Activated CD4-positive, alpha-beta T cell treated with anti-CD3 and anti-CD28 coated beads, Interleukin-2, amount 10 ng/mL, durations not matched to agents 24 days and 14 days (primary cell): ENCODE results near the gene MCHR1. TPM values are rescaled to one million over a fixed set of nuclear protein-coding genes. Genes with fewer than 3 reads are reported as not detected.
A peak's percentile ranks its signal among the peaks of the same experiment; 100 is the strongest.

Experiments
- DNase-seq: peaks from one replicate; pipeline ENCODE4 v3.0.0; 2022
- H3K27ac Mint-ChIP-seq: one replicate; pipeline ENCODE4 v1.8.0; 2022; ENCODE audit warnings: mild to moderate bottlenecking, mixed read lengths
- H3K27me3 Mint-ChIP-seq: one replicate; pipeline ENCODE4 v1.8.0; 2022; ENCODE audit warnings: mixed read lengths
- H3K36me3 Mint-ChIP-seq: one replicate; pipeline ENCODE4 v1.8.0; 2022; ENCODE audit warnings: low read depth, mild to moderate bottlenecking, mixed read lengths
- H3K4me1 Mint-ChIP-seq: one replicate; pipeline ENCODE4 v1.8.0; 2021; ENCODE audit warnings: mixed read lengths
- H3K4me3 Mint-ChIP-seq: one replicate; pipeline ENCODE4 v1.8.0; 2022; ENCODE audit warnings: mild to moderate bottlenecking, moderate library complexity, mixed read lengths
- H3K9me3 Mint-ChIP-seq: one replicate; pipeline ENCODE4 v1.8.0; 2021; ENCODE audit warnings: mixed read lengths
- intact Hi-C: fragments of 100-400 bp; cut with micrococcal nuclease; formaldehyde crosslinking; loops from one replicate; pipeline ENCODE4 v1.15.1; 2023
- total RNA-seq: library from RNA; stranded (reverse); gene quantifications from 2 replicates; pipeline ENCODE4 v1.2.3, GENCODE V29; 2022

MCHR1 gene, protein sequence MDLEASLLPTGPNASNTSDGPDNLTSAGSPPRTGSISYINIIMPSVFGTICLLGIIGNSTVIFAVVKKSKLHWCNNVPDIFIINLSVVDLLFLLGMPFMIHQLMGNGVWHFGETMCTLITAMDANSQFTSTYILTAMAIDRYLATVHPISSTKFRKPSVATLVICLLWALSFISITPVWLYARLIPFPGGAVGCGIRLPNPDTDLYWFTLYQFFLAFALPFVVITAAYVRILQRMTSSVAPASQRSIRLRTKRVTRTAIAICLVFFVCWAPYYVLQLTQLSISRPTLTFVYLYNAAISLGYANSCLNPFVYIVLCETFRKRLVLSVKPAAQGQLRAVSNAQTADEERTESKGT
- not detected in 2 replicates for total RNA-seq

GRCh38 chr22:40679249-40679963, at the start of gene MCHR1:
TSS of gene MCHR1 (plus strand) at chr22:40679484. CDS start at chr22:40679653, 169 bp downstream.
- H3K36me3 Mint-ChIP-seq = no peaks in the 10 kb centered on the region
- DNase-seq = no peak
- H3K4me1 Mint-ChIP-seq = peaks cover 19% of the 10 kb centered on the region
- H3K27me3 Mint-ChIP-seq = peaks cover 9% of the 10 kb centered on the region
- no peak within 1 kb of the TSS for H3K27ac Mint-ChIP-seq
- intact Hi-C loops = no loop called here
- no peaks in the 10 kb centered on the region for H3K9me3 Mint-ChIP-seq
- H3K4me3 Mint-ChIP-seq = no peak within 1 kb of the TSS

DNA sequence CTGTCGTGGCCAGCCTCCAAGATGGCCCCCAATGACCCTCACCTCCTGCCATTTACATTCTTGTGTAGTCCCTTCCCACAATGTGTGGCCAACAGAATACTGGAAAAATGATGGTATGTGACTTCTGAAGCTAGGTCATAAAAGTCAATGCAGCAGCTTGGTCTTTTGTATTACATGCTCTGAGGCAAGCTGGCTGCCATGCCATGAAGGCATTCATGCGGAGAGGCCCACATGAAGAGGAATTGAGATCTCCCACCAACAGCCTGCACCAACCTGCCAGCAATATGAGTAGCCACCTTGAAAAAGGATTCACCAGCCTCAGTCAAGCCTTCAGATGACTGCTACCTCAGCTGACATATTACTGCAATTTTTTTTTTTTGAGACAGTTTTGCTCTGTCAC, 47.4 kb upstream of the MCHR1 start:
- H3K9me3 Mint-ChIP-seq = no peaks in the 10 kb centered on the region
- H3K27ac Mint-ChIP-seq = no peak overlapping the region
- intact Hi-C loops = no loop called here
- no peaks in the 10 kb centered on the region for H3K27me3 Mint-ChIP-seq
- DNase-seq = no peak
- peaks cover 6% of the 10 kb centered on the region for H3K36me3 Mint-ChIP-seq
- no peak overlapping the region for H3K4me3 Mint-ChIP-seq
- peaks cover 43% of the 10 kb centered on the region for H3K4me1 Mint-ChIP-seq

GRCh38 chr22:40633036-40633435, 46.2 kb upstream of the MCHR1 start:
- H3K9me3 Mint-ChIP-seq = no peaks in the 10 kb centered on the region
- intact Hi-C loops = no loop called here
- peaks cover 47% of the 10 kb centered on the region for H3K4me1 Mint-ChIP-seq
- no peak overlapping the region for H3K27ac Mint-ChIP-seq
- H3K4me3 Mint-ChIP-seq = no peak overlapping the region
- DNase-seq = no peak
- no peaks in the 10 kb centered on the region for H3K27me3 Mint-ChIP-seq
- peaks cover 6% of the 10 kb centered on the region for H3K36me3 Mint-ChIP-seq

- Mint-ChIP-seq H3K4me1 (peaks cover 38% of the 10 kb centered on the region), H3K4me3 (peak overlapping the region; percentile 91), H3K36me3 (peaks cover 6% of the 10 kb centered on the region), H3K27ac (no peak overlapping the region), H3K27me3 (no peaks in the 10 kb centered on the region), H3K9me3 (no peaks in the 10 kb centered on the region)
- intact Hi-C loops = no loop called here
- no peak for DNase-seq
These were observed 45.0 kb upstream of the MCHR1 start for GRCh38 chr22:40634119-40634903.

GRCh38 chr22:40635043-40635939, 44.0 kb upstream of the MCHR1 start:
- H3K9me3 Mint-ChIP-seq = no peaks in the 10 kb centered on the region
- H3K4me3 Mint-ChIP-seq = peak overlapping the region; percentile 91
- H3K27ac Mint-ChIP-seq = peak overlapping the region; percentile 75
- intact Hi-C loops = loop anchor here (5.0 kb wide), 2 partner anchors 457 to 812 kb away; partner anchors contain the start of genes EP300 and TOB2
- peaks cover 38% of the 10 kb centered on the region for H3K4me1 Mint-ChIP-seq
- DNase-seq = no peak
- peaks cover 5% of the 10 kb centered on the region for H3K36me3 Mint-ChIP-seq
- no peaks in the 10 kb centered on the region for H3K27me3 Mint-ChIP-seq

DNA sequence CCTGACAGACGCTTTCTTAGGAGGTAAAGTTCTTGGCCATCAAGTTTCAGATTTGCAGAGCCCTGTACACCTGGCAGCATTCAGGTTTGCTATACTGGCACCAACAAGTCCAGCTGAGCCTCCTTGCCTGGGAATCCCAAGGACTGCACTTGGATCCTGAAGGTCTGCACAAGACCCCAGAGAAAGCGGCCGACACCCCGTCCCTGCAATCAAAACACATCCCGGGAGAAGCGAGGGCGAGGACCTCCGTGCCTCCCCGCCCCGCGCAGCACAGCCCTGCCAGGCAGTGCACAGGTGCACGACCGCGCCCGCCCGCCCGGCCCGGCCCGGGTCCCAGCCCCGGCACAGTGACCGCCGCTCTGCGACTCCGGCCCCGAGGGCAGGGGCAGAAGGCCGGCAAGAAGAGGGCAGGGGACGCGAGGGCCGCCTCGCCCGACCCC, 43.3 kb upstream of the MCHR1 start:
- peaks cover 5% of the 10 kb centered on the region for H3K36me3 Mint-ChIP-seq
- H3K4me1 Mint-ChIP-seq = peaks cover 36% of the 10 kb centered on the region
- no peaks in the 10 kb centered on the region for H3K9me3 Mint-ChIP-seq
- H3K27me3 Mint-ChIP-seq = no peaks in the 10 kb centered on the region
- no peak for DNase-seq
- peak overlapping the region; percentile 91 for H3K4me3 Mint-ChIP-seq
- intact Hi-C loops = loop anchor here (1.0 to 5.0 kb wide), 6 partner anchors 53 to 811 kb away; partner anchors contain the start of genes EP300, ST13 and TOB2
- H3K27ac Mint-ChIP-seq = peak overlapping the region; percentile 75

DNA sequence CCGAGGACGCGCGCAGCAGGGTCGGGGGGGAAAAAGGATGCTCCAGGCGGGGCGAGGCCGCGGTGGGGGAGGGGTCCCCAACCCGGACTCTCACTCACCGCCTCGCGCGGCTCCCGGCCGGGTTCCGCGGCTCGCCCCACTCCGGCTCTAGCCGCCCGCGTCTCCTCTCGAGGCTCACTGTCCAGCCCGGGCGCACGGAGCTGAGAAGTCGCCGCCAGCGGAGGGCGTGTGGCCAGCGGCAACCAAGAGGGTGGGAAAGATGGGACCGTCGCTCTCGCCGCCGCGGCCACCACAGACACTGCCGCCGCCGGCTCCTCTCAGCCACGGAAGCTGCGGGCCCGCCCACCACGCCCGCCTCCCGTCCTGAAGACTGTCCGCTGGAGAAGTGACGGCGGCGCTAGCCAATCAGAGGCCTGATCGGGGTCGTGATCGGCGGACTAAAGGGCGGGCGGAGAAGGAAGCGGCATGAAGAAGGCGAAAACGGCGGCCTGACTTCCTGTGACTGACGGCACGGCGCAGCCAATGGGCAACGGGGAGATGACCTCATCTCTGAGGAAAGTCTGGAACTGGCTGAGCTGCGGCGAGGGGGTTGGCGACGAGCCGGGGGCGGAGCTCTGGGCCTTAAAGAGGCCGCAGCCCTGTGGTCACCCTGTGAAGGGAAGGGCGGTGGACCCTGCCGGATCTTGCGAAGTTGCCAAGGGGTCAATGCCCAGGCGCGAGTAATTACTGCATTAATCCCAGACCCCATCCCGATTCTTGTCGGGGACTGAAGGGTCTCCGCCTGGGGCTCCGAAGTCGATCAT, 42.7 kb upstream of the MCHR1 start, which contains the start of gene MRTFA:
TSS of gene MRTFA (minus strand) at position 340 of the 803 bp plus-strand sequence.
- H3K9me3 Mint-ChIP-seq = no peaks in the 10 kb centered on the region
- DNase-seq = peak; percentile 100
- intact Hi-C loops = loop anchor here (1.0 to 5.0 kb wide), 7 partner anchors 10 to 811 kb away; partner anchors contain the start of genes EP300, ST13 and TOB2
- no peaks in the 10 kb centered on the region for H3K27me3 Mint-ChIP-seq
- H3K27ac Mint-ChIP-seq = peak within 1 kb of the TSS; percentile 95
- peak within 1 kb of the TSS; percentile 91 for H3K4me3 Mint-ChIP-seq
- peaks cover 5% of the 10 kb centered on the region for H3K36me3 Mint-ChIP-seq
- H3K4me1 Mint-ChIP-seq = peaks cover 32% of the 10 kb centered on the region

GRCh38 chr22:40637183-40638150, 41.8 kb upstream of the MCHR1 start:
- no peaks in the 10 kb centered on the region for H3K9me3 Mint-ChIP-seq
- peaks cover 28% of the 10 kb centered on the region for H3K4me1 Mint-ChIP-seq
- H3K27me3 Mint-ChIP-seq = no peaks in the 10 kb centered on the region
- H3K4me3 Mint-ChIP-seq = peak overlapping the region; percentile 91
- H3K36me3 Mint-ChIP-seq = peaks cover 5% of the 10 kb centered on the region
- intact Hi-C loops = loop anchor here (1.0 to 5.0 kb wide), 5 partner anchors 9 to 810 kb away; partner anchors contain the start of genes EP300 and TOB2
- DNase-seq = no peak
- H3K27ac Mint-ChIP-seq = peak overlapping the region; percentile 95

DNA sequence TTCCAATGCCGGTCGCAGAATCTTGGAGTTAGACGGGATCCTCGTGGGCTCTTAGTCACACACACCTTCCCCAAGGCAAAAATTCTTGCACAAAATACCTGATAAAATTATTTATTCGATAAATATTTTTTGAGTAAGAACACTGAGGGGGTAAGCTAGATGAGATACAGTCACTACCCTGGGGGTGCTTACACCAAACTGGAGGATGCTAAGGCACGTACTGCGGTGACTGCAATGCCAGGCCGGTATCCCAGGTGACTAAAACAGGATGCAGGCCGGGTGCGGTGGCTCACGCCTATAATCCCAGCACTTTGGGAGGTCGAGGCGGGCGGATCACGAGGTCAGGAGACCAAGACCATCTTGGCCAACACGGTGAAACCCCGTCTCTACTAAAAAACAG, 41.0 kb upstream of the MCHR1 start:
- H3K36me3 Mint-ChIP-seq = peaks cover 3% of the 10 kb centered on the region
- no peak overlapping the region for H3K4me3 Mint-ChIP-seq
- no peaks in the 10 kb centered on the region for H3K27me3 Mint-ChIP-seq
- intact Hi-C loops = loop anchor here (5.0 kb wide), 2 partner anchors 454 to 809 kb away; partner anchors contain the start of genes EP300 and TOB2
- DNase-seq = no peak
- no peak overlapping the region for H3K27ac Mint-ChIP-seq
- H3K4me1 Mint-ChIP-seq = peaks cover 22% of the 10 kb centered on the region
- no peaks in the 10 kb centered on the region for H3K9me3 Mint-ChIP-seq

DNA sequence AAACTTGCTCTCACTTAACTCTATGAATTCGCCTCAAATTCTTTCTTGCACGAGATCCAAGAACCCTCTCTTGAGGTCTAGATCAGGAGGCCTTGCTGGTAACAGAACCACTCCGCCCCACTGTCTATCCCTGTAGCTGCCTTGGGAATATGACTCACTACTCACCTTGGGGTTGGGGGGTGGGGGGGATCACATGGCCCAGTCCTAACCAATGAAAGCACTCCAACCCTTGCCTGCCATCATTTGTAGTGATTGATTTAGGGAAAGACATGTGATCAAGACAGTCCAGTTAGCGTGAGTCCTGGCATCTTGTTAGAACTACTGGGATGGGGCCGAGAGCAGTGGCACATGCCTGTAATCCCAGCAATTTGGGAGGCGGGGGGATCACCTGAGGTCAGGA, 38.0 kb upstream of the MCHR1 start:
- intact Hi-C loops = no loop called here
- peaks cover 13% of the 10 kb centered on the region for H3K4me1 Mint-ChIP-seq
- no peak overlapping the region for H3K4me3 Mint-ChIP-seq

GRCh38 chr22:40642316-40642715, 37.0 kb upstream of the MCHR1 start:
- intact Hi-C loops = no loop called here
- H3K27me3 Mint-ChIP-seq = no peaks in the 10 kb centered on the region
- no peak overlapping the region for H3K27ac Mint-ChIP-seq
- peaks cover 13% of the 10 kb centered on the region for H3K4me1 Mint-ChIP-seq
- no peaks in the 10 kb centered on the region for H3K36me3 Mint-ChIP-seq
- no peaks in the 10 kb centered on the region for H3K9me3 Mint-ChIP-seq
- DNase-seq = no peak
- no peak overlapping the region for H3K4me3 Mint-ChIP-seq

More for the DNA sequence above, 38.0 kb upstream of the MCHR1 start:
- Mint-ChIP-seq H3K36me3 (peaks cover 3% of the 10 kb centered on the region), H3K27ac (no peak overlapping the region), H3K27me3 (no peaks in the 10 kb centered on the region), H3K9me3 (no peaks in the 10 kb centered on the region)
- no peak for DNase-seq
